Measurements from ENCODE around the gene PTGIS.
"Not testable (repeated sequence)": the region's sequence is repeated elsewhere in the genome, so short reads cannot be mapped to it uniquely, and the experiment has no call there.

PTGIS gene

DNA sequence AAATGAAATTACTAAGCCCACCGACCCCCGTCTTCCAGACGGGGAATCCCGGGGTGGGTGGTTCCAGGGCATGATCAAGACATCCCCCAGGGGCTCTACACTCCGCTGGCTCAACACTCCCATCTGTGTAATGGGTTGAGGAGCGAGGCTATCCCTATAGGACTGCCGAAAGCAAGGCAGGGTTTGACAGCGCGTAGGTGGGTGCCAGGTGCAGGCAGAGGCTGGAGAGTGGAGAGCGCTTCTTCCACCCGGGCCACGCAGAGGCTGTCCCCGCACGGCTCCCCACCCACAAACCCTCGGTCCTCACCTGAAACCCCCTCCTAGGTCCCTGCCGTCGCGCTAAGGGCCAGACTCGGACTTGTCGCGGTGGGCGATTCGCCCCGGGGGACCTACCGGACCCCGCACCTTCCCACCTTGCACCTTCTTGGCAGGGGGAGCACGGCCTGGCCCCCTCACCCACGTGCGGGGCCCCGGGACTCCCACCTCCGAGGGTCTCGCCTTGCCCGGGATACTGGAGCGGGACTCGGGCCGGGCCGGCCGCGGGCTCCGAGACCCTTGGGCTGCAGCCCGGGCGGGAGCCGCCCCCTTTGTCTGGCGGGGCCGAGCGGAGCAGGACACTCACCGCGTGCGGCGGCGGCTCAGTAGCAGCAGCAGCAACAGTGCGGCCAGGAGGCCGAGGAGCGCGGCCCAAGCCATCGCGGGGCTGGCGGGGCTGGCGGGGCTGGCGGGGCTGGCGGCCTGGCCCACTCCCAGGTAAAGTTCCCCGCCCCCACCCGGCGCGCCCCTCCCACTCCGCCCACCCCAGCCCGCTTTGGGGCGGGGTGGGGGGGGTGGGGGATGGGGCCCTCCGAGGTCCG, at the start of gene PTGIS:
TSS of gene PTGIS (minus strand) at position 717 of the 857 bp plus-strand sequence. CDS start at position 696, 21 bp downstream.
- no peak for DNase-seq

DNA sequence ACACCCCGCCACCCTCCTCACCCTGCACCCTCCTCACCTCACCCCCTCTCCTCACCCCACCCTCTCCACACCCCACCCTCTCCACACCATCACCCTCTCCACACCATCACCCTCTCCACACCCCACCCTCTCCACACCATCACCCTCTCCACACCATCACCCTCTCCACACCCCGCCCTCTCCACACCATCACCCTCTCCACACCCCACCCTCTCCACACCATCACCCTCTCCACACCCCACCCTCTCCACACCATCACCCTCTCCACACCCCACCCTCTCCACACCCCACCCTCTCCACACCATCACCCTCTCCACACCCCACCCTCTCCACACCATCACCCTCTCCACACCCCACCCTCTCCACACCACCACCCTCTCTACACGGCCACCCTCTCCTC, 49.5 kb upstream of the PTGIS start:
- DNase-seq: not testable (repeated sequence)

DNA sequence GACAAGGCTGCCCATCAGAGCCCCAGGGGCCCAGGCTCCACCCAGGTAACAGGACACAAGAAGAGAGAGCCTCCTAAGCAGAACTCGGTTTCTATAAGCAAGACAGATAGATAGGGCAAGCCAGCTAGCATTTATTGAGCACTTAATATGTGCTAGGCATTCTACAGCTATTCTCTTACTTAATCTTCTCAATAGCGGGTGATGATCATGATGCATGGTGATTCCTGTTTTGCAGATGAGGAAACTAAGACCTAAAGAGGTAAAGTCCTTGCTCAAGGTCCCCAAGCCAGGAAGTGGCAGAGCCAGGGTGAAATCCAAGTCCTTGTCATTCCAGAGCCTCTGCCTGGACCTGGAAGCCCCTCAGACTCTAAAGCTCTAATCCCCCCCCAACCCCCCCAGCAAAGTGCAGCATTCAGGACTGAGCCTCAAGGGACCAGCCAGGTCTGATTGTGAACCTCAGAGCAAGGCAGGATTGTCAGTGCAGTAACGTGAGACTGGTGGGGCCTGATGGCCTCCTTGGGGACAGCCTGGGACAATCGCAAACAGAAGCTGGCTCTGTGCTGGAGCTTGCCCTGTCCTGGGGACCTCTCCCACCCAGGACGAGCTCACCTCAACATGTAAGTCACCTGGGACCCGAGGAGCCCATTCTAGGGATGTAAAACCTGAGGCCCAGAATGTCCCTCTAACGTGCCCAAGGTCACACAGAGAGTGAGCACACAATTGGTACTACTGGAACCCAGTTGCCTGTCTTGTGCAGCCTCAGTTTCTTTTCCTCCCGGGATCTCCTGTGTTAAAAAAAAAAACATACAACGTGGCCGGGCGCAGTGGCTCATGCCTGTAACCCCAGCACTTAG, 48.4 kb upstream of the PTGIS start:
- no peak for DNase-seq

GRCh38 chr20:49615401-49616153, 47.6 kb upstream of the PTGIS start:
- DNase-seq: no peak

- DNase-seq: not testable (repeated sequence)
Observed at GRCh38 chr20:49615051-49615400, 47.1 kb upstream of the PTGIS start.

GRCh38 chr20:49614338-49615050, 46.6 kb upstream of the PTGIS start:
- no peak for DNase-seq

- no peak for DNase-seq
Observed at GRCh38 chr20:49612127-49612738, 44.3 kb upstream of the PTGIS start.

DNA sequence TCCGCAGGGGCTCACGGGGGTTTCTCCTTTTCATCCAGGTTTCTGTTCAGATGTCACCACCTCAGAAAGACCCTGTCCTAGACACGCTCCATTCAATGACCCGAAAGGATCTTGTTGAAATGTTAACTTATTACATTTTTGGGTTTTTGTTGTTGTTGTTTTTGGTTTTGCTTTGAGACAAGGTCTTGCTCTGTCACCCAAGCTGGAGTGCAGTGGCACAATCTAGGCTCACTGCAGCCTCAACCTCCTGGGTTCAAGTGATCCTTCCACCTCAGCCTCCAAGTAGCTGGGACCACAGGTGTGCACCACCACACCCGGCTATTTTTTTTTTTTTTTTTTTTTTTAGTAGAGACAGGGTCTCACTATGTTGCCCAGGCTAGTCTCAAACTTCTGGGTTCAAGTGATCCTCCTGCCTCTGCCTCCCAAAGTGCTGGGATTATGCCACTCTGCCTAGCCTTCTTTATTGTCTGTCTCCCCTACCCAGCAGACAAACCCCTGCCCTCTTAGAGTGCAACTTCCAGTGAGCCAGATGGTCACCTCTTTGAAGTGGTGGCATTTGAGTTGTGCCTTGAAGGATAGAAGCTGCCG, 43.7 kb upstream of the PTGIS start:
- not testable (repeated sequence) for DNase-seq

DNA sequence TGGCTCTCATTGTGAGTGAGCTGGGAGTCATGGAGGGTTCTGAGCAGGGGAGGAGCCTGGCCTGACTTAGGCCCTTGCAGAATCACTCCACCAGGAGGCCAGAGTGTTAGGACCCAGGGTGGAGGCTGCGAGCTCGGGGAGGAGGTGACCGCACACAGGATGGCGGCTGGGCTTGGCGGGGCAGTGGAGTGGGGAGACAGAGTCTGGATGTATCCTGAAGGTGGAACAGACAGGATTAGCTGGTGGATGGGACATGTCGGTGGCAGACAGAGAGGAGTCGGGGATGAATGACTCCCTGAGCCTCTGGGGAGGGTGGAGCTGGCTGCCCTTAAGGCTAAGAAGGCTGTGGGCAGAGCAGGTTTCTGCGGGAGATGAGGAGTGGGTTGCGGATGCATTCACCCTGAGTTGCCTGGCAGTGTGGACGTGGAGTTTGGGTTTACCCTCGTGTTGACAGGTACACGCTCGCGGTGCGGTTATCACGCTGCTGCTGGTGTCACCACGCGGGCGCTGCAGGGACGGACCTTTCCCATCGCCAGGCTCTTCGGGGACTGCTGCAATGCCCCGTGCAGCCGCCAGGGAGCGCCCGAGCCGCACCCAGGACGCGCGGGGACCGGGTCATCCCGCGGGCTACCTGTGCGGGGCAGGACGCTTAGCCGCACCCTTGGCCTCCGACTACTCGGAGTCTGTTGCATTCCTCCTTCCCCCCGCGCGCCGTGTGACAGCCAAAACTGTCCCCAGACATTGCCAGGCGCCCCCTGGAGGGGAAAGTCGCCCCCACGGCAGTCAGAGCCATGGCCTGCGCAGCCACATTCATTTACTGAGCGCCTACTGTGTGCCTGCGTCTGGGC, 43.0 kb upstream of the PTGIS start:
- no peak for DNase-seq

- no peak for DNase-seq
Observed at GRCh38 chr20:49608752-49609670, 41.1 kb upstream of the PTGIS start.

DNA sequence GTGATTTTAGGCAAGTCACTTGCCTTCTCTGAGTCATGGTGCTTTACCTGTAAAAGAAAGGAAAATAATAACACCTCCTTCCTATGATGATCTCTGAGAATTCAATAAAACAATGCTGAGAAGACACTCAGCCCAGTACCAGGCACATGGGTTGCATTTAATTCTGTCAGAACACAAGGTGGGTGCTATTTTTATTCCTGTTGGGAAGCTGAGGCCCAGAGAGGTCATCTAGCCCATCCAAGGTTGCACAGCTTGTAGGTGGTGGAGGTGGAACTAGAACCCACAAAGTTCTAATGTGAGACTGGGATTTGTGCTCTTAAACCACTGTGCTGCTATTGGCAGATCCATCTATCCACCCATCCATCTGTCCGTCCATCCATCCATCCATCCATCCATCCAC, 39.6 kb upstream of the PTGIS start:
- DNase-seq: no peak

DNA sequence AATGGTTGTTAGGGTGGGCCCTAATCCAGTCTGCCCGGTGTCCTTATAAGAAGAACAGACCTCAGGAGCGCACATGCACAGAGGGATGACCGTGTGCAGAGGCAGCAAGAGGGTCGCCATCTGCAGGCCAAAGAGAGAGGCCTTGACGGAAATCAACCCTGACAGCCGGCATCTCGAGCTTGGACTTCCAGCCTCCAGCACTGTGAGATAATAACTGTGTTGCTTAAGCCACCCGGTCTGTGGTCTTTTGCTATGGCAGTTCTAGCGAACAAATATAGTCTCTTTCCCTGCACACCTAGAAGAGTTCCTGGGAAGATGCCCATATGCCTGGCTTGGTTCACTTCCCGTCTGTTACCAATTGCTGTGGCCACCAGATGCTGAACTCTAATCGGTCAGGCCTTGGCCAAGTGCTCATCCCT, 35.3 kb upstream of the PTGIS start:
- DNase-seq: no peak

- no peak for DNase-seq
Observed at GRCh38 chr20:49602345-49603208, 34.6 kb upstream of the PTGIS start.

- no peak for DNase-seq
Observed at GRCh38 chr20:49601153-49601924, 33.4 kb upstream of the PTGIS start.

DNA sequence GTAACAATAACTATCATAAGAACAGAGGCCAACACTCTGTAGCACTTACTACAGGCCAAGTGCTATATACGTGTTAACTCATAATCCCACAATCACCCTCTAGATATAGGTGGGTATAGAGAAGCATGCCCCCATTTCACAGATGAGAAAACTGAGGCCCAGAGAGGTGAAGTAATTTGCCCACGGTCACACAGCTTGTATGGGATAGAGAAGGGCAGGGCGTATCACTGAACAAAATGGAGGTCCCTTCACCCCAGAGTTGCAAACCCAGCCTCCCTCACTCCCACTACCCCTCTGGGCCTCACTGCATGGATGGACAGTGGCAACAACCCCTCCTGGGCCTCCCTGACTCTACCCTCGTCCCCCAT, 31.8 kb upstream of the PTGIS start:
- no peak for DNase-seq

GRCh38 chr20:49597825-49598395, 30.0 kb upstream of the PTGIS start:
- no peak for DNase-seq

GRCh38 chr20:49595811-49596561, 28.0 kb upstream of the PTGIS start:
- DNase-seq: no peak
